A673 (cell line): ENCODE measurements around the gene ADAMTSL2. TPM values are rescaled to one million over a fixed set of nuclear protein-coding genes. Genes with fewer than 3 reads are reported as not detected.

ENCODE experiments used
- BruUV-seq: library from RNA; stranded (reverse); fragments of 400-500 nt; replicated peaks from 2 replicates; lab custom pipeline; 2021; lab: Mats Ljungman, UMichigan
- CTCF ChIA-PET: fragments of 300-600 bp; sonication (Branson Sonifier 250); formaldehyde crosslinking; loops from one replicate; lab custom pipeline; 2022; ENCODE audit warnings: antibody characterized with exemption; lab: Charles Lee
- POLR2A ChIA-PET: fragments of 300-600 bp; sonication (Branson Sonifier 250); formaldehyde crosslinking; loops from one replicate; lab custom pipeline; 2022; ENCODE audit warnings: antibody characterized with exemption; ENCODE audit not compliant: low non-redundant PET; lab: Charles Lee
- DNase-seq: peaks from one replicate; pipeline ENCODE4 v3.0.0-alpha.2; 2015; ENCODE audit warnings: low spot score
- H3K27ac ChIP-seq: fragments of 200-600 bp; sonication (generic); 2 replicates; pipeline ENCODE4 v1.5.1; 2016; ENCODE audit warnings: mixed run types, low read depth, mild to moderate bottlenecking, mixed read lengths, antibody characterized with exemption, low read length; ENCODE audit not compliant: poor library complexity, severe bottlenecking
- H3K27me3 ChIP-seq: fragments of 200-600 bp; sonication (generic); replicated peaks from 2 replicates; pipeline ENCODE4 v1.6.1; 2017; ENCODE audit warnings: mixed run types, low read depth, mild to moderate bottlenecking, mixed read lengths, antibody characterized with exemption, low read length; ENCODE audit not compliant: insufficient read depth, poor library complexity
- H3K36me3 ChIP-seq: fragments of 200-600 bp; sonication (generic); 2 replicates; pipeline ENCODE4 v1.6.1; 2016; ENCODE audit warnings: mixed run types, mild to moderate bottlenecking, mixed read lengths, antibody characterized with exemption, low read length; ENCODE audit not compliant: insufficient read depth, poor library complexity, severe bottlenecking
- H3K4me1 ChIP-seq: fragments of 200-600 bp; sonication (generic); 2 replicates; pipeline ENCODE4 v1.6.1; 2017; ENCODE audit warnings: mixed run types, mild to moderate bottlenecking, mixed read lengths, antibody characterized with exemption, low read length; ENCODE audit not compliant: insufficient read depth, poor library complexity, severe bottlenecking
- H3K4me3 ChIP-seq: fragments of 200-600 bp; sonication (generic); 2 replicates; pipeline ENCODE4 v1.5.1; 2016; ENCODE audit warnings: low read depth, mixed run types, mild to moderate bottlenecking, mixed read lengths, low read length; ENCODE audit not compliant: poor library complexity, severe bottlenecking
- H3K9me3 ChIP-seq: fragments of 200-600 bp; sonication (generic); 2 replicates; pipeline ENCODE4 v1.6.1; 2016; ENCODE audit warnings: mixed run types, low read depth, mild to moderate bottlenecking, mixed read lengths, antibody characterized with exemption, low read length; ENCODE audit not compliant: poor library complexity, severe bottlenecking
- CTCF ChIP-seq: fragments of 300-800, 200-600 bp; sonication (generic); conservative IDR thresholded peaks from 2 replicates; pipeline ENCODE4 v1.5.1; 2017; ENCODE audit warnings: low read depth, mild to moderate bottlenecking, antibody characterized with exemption, low read length, moderate library complexity, mixed read lengths
- EZH2 ChIP-seq: fragments of 200-600 bp; sonication (generic); IDR thresholded peaks from 2 replicates; pipeline ENCODE4 v1.6.1; 2017; ENCODE audit warnings: borderline replicate concordance, low read depth, mild to moderate bottlenecking, mixed read lengths, antibody characterized with exemption, low read length; ENCODE audit not compliant: poor library complexity, severe bottlenecking
- intact Hi-C: fragments of 100-400 bp; cut with micrococcal nuclease; formaldehyde crosslinking; loops from one replicate; pipeline ENCODE4 v1.10.0; 2022; ENCODE audit not compliant: unreplicated experiment
- total RNA-seq: library from RNA; stranded (reverse); gene quantifications from 2 replicates; pipeline ENCODE4 v1.2.3, GENCODE V29; 2021

Gene ADAMTSL2
- total RNA-seq, 1 experiment from 2014 or later = 0.06 TPM

GRCh38 chr9:133490201-133490681 is 44.3 kb upstream of the ADAMTSL2 start:
- Histone ChIP-seq H3K27me3 (no peaks in the 10 kb centered on the region), H3K4me1 (no peaks in the 10 kb centered on the region), H3K36me3 (no peaks in the 10 kb centered on the region), H3K9me3 (no peaks in the 10 kb centered on the region), H3K4me3 (no peak overlapping the region), H3K27ac (no peak overlapping the region)
- no TSS peak for BruUV-seq
- TF ChIP-seq CTCF = no peak
- no peak for TF ChIP-seq EZH2
- DNase-seq = no peak
- CTCF ChIA-PET = no interaction called here
- POLR2A ChIA-PET = interaction anchor here (0.6 kb wide), 1 partner anchor 205 kb away, joined by 5 read pairs; no protein-coding TSS in a partner anchor
- intact Hi-C loops = no loop called here

GRCh38 chr9:133490865-133491655 is 43.4 kb upstream of the ADAMTSL2 start:
- POLR2A ChIA-PET = interaction anchor here (0.6 to 0.7 kb wide), 2 partner anchors 87 to 205 kb away, joined by 5 to 22 read pairs; no protein-coding TSS in a partner anchor
- CTCF ChIA-PET = interaction anchor here (0.7 kb wide), 1 partner anchor 301 kb away, joined by 5 read pairs; no protein-coding TSS in a partner anchor
- BruUV-seq = no TSS peak
- Histone ChIP-seq H3K9me3 (no peaks in the 10 kb centered on the region), H3K4me1 (no peaks in the 10 kb centered on the region), H3K27me3 (no peaks in the 10 kb centered on the region), H3K36me3 (no peaks in the 10 kb centered on the region), H3K27ac (no peak overlapping the region), H3K4me3 (no peak overlapping the region)
- DNase-seq = peak; percentile 22
- intact Hi-C loops = no loop called here
- TF ChIP-seq CTCF = no peak
- TF ChIP-seq EZH2 = no peak

DNA sequence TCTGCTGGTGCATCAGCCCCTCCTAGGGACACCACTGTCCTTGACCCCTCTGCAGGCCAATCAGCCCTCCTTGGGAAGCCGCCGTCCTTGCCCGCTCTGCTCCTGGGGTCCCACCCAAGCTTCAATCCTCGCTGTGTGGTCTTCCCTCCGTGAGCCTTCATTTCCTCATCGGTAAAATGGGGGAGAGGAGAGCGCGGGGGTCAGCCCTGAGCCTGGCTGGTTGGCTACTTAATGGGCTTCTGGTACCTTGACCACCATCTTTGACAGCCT is 42.9 kb upstream of the ADAMTSL2 start:
- intact Hi-C loops = no loop called here
- Histone ChIP-seq H3K27me3 (no peaks in the 10 kb centered on the region), H3K9me3 (no peaks in the 10 kb centered on the region), H3K36me3 (no peaks in the 10 kb centered on the region), H3K4me3 (no peak overlapping the region), H3K4me1 (no peaks in the 10 kb centered on the region), H3K27ac (no peak overlapping the region)
- DNase-seq = no peak
- ChIA-PET POLR2A (no interaction called here), CTCF (no interaction called here)
- no peak for TF ChIP-seq CTCF
- TF ChIP-seq EZH2 = no peak
- BruUV-seq = no TSS peak
